OCI-LY3 (cell line): ENCODE measurements around the gene TP53I11.

Experiments
- CTCF ChIP-seq: fragments of 200-600, 300-600 bp; sonication (generic); IDR thresholded peaks from 2 replicates; pipeline ENCODE4 v1.5.1; 2014; ENCODE audit warnings: antibody characterized with exemption, low read length, low read depth
- EZH2phosphoT487 ChIP-seq: fragments of 200-600 bp; shearing (Covaris generic); IDR thresholded peaks from 2 replicates; pipeline ENCODE4 v1.6.1; 2018; ENCODE audit warnings: antibody characterized with exemption, mixed run types, low read depth

GRCh38 chr11:44948155-44948554 lies 2.5 kb downstream of the TP53I11 start:
- TF ChIP-seq CTCF: no peak
- no peak for TF ChIP-seq EZH2phosphoT487
